KBM-7 (cell line): ENCODE data around the gene LEKR1.
"Not testable (repeated sequence)": the region's sequence is repeated elsewhere in the genome, so short reads cannot be mapped to it uniquely, and the experiment has no call there.

Experiments
- DNase-seq: peaks from one replicate; pipeline ENCODE4 v3.0.0-alpha.2; 2015
- in situ Hi-C: fragments of 300-500 bp; cut with MboI; formaldehyde crosslinking; loops from 2 replicates; pipeline ENCODE4 v1.14.3; 2020; ENCODE audit warnings: low sequenced_read_pairs, low pct_unique_long_range_greater_than_20kb, mixed read lengths

LEKR1 gene

GRCh38 chr3:156831006-156831405 lies 4.9 kb downstream of the LEKR1 start:
- DNase-seq = no peak
- in situ Hi-C loops = no loop called here

DNA sequence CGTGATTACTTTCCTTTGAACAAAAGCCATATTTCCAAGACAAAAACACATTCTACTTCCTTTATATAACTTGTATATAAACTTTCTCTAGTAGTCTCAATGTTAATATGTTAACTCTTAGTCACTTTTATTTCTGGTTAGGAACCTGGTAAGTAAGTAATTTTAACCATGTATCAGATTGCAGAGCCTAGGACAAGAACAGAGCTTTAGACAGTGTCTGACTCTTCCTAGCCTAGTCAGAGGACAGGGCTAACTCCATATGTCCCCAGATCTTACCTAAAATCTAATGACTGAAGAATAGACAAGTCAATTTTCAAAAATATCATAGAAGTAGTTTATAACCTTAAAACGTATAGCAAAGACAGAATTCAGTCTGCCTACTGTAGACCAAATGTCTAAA lies 8.3 kb downstream of the LEKR1 start:
- in situ Hi-C loops = no loop called here
- DNase-seq = no peak

DNA sequence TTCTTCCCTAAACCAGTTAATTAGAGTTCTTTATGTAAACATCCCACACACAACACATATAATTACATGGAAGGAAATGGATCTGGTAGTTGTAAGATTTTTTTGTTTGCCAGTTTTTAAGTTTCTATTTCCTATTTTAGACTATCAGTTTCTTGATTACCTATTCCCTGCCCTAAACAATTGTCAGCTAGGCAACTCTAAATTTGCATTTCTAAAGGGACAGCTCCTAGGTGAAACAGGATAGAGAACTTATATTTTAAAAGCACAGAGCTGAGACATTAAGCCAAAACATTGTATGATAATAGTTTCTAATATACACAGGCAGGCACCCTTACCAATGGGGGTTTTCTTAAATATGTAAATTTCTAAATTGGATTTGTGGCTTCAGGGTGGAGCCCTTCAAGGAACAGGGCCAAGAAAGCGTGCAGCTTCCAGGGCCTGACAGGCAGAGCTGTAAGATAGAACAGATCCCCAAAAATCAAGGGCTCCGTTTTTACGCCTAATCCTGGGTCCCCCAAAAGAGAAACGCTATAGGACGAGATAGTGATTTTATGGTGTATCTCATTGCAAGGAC lies 8.9 kb downstream of the LEKR1 start:
- DNase-seq = no peak

DNA sequence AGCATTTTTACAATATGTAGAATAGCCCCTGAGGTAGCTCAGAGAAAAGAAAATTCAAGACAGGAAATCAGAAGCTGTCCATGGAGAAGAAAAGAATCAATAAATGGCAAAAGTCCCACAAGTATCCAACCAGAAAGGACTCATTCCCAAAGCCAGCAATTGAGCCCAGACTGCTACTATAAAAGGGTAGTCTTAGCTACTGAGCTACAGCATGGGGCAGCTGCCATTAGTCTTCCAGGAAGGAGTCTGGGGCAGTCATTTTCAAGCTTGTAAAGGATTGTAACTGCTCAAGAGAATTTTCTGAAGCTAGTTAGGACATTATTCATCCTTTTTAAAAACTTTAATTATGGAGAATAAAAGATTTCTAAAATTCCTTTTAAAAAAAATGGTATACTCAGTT lies 10.5 kb downstream of the LEKR1 start:
- DNase-seq = no peak
- in situ Hi-C loops = no loop called here

More for the DNA sequence above, 8.9 kb downstream of the LEKR1 start:
- in situ Hi-C loops = no loop called here

DNA sequence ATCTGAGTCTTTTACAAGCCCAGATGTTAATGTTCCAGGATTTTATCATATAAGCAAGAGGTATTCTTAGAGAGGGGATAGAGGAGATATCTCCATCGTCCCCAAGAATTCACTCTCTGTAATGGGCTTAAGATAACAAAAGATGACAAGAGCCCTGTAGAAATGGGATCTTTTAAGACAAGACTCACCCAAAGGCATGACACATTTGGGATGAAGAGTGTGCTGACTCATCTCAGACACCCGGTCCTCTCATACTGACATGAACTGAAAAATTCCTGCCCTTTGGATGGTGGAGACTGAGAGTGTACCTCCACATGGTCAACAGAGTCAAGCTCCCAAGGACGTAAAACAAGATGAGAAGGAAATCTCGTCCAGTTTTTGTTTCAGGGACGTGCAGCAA lies 11.0 kb downstream of the LEKR1 start:
- DNase-seq = no peak
- in situ Hi-C loops = no loop called here

DNA sequence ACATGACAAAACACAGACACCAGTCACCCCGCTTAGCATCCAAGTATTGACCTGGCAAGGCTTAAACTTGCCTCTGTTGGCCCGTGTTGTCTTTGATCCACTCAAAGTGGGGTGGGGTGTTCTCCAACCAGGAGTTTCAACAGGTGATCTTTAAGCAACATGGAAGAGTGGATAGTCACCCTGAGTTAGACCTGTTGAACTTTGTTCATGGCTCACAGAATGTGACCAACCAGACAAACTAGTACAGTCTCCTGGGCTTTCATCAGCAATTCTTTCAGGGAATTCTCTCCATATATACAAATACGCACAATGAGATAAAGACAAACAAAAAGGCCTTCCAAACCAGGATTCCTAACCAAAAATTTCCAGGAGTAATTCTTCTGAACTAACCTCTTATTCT lies 11.9 kb downstream of the LEKR1 start:
- in situ Hi-C loops = no loop called here
- DNase-seq = no peak

DNA sequence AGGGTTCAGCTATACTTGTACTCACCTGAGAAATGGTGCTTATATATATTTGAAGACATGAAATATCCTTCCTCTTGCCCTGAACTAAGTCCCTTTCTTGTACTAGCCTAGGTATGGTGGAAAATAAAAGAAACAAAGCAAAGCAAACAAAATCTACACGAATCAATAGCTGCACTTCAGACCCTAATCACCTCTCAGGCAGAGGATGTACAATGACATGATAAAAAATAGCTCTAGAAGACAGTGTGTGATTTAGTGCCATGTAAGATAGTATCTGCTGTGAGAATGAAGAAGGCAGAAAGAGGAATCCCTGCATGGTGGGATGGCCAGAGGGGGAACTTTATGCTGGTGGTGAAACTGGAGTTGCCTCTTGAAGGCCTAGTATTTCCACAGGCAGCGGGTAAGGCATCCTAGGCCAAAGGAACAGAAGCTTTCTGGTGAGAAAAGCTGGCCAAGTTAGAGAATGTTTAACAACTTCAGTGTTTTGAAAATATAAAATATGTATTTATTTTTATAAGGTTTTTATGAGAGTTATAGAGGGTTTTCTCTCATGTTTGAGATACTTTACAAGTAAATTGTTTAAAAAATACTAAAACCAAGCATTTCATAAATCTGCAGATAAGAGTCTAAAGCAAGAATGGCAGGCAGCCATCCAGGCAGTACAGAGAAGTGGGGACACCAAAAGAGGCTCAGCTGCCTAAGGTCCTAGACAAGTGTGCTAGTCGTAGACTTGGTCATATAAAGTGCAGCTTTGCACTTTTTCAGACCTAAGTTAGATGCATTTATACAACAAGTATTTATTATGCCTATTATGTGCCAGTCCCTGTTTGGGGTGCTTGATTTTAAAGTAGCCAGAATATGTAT lies 14.9 kb downstream of the LEKR1 start:
- in situ Hi-C loops = no loop called here
- no peak for DNase-seq

GRCh38 chr3:156843071-156843808 lies 17.1 kb downstream of the LEKR1 start:
- in situ Hi-C loops = no loop called here
- DNase-seq = no peak

DNA sequence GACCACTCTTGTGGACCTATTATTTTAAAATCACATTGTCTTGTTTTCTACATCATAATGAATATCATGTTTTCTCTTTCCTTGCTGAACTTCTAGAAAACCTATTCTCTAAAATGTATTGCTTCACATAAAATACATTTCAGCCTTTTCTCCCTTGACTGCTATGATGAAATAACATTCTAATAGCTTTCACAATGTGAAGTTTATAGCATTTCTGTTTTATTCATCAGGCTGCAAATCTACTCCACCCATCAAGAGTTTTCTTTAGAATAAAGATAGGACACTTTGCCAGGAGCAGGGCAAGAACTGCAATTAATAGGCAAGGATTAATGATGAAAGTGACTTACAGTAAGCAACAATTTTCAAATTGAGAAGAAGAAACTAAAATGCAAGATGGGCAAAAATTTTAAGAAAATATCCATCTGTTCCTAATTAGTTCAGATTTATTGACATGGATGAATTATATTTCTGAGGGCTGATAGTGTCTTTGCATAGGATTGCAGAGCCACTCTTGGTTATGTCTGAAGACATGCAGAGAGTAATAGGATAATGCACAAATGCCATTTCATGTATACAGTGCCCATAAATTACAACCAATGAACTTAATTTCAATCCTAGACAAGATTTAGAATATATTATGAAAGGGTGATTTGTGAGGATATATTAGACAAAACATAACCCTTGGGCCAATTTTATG lies 21.7 kb downstream of the LEKR1 start:
- no peak for DNase-seq
- in situ Hi-C loops = no loop called here

DNA sequence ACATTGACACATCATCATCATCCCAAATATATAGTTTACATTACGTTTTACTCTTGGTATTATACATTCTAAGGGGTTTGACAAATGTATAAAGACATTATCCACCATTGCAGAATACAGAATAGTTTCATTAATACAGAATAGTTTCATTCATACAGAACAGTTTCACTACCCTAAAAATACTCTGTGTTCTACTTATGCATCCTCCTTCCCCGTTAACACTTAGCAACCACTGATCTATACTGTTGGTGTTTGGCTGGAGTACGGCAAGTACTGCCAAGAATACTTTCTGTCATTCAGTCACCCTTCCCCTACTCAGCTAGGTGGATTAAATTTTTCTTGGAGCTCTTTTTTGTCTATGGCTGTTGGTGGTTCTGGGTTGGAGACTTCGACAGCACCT lies 33.4 kb downstream of the LEKR1 start:
- DNase-seq = no peak
- in situ Hi-C loops = no loop called here

DNA sequence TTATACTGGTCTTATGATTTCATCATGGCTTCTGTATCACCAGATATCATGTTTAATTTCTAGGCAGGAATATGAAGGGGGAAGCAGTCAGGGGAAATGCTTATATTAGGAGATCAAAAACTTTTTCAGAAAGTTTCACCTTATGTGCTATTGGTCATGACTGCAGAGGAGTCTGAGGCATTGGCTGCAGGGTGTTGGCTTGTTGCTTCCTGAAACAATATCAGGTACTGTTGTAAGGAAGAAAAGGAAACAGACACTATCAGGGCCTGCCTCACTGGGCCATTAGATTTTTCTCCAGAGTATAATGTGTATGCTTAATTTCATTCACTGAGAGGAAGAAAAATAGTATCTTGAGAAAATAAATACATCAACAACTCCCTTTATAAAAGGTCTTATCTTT lies 34.7 kb downstream of the LEKR1 start:
- in situ Hi-C loops = no loop called here
- no peak for DNase-seq

DNA sequence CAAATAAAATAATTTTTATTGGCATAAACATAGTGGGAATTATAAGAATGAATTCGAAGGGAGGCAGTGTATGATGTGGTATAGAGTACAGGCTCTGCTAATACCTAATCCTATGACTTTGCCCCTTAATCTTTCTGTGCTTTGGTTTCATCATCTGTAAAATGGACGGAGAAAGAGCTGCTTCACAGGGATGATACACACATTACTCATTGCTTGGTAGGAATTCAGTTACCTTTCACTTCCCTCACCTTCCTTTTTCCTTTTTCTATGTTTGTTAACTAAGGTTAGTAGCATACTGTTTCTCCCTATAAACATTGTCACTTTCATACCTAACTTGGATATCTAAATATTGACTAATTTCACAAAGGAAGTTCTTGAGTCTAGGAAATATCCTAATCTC lies 36.2 kb downstream of the LEKR1 start:
- no peak for DNase-seq
- in situ Hi-C loops = no loop called here

- in situ Hi-C loops = no loop called here
- no peak for DNase-seq
Measured at GRCh38 chr3:156865732-156866131, 39.6 kb downstream of the LEKR1 start.

- DNase-seq = no peak
- in situ Hi-C loops = no loop called here
Measured at GRCh38 chr3:156867174-156867573, 41.0 kb downstream of the LEKR1 start.

GRCh38 chr3:156867920-156868319 lies 41.8 kb downstream of the LEKR1 start:
- in situ Hi-C loops = no loop called here
- DNase-seq = no peak

- in situ Hi-C loops = no loop called here
Measured at GRCh38 chr3:156873906-156874305, 47.8 kb downstream of the LEKR1 start.

DNA sequence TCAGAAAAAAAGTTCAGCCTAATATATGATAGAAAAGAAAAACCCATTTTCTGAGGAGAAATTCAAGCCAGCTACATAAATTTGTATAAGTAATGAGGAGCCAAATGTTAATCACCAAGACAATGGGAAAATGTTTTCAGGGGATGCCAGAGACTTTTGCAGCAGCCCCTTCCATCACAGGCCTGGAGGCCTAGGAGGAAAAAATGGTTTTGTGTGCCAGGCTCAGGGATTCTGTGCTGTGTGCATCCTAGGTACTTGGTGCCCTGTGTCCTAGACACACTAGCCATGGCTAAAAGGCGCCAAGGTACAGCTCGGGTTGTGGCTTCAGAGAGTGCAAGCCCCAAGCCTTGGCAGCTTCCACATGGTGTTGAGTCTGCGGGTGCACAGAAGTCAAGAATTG lies 53.3 kb downstream of the LEKR1 start:
- DNase-seq, in situ Hi-C loops: not testable (repeated sequence)

More at GRCh38 chr3:156873906-156874305, 47.8 kb downstream of the LEKR1 start:
- no peak for DNase-seq

DNA sequence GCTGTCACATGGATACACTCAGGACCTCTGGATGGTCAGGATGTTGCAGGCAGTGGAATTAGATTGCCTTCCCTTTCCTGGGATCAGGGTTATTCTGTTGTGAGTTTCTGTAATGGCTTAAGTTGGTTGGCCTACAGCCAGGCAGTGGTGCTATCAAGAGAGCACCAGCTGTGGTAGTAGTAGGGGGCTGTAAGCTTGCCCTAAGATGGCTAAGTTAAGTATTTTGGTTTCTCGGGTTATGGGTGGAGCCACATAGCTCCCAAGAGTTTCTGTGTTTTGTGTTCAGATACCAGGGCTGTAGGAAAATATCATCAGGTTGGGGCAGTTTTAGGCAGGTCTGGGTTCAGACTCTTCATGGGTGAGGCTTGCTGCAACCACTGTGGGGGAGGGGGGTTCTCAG lies 59.6 kb downstream of the LEKR1 start:
- in situ Hi-C loops = no loop called here
- no peak for DNase-seq

DNA sequence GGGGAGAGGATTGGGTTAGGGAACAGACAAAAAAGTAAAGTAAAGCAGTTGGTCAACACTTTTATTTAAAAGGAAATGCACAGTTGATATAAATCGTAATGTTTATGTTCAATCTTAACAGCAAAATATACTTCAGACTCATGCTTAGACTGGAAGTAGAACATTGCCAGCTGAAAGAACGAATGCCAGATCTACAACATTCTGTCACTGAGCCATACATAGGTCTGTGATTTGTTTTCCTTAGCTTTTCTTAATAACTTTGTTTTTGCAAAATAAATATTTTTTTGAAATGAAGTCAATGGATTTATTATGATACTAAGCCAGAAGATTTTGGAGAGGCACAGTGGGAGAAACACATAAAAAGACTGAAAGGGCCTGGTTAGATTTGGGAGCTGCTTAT lies 62.0 kb downstream of the LEKR1 start:
- DNase-seq = no peak
- in situ Hi-C loops = no loop called here

DNA sequence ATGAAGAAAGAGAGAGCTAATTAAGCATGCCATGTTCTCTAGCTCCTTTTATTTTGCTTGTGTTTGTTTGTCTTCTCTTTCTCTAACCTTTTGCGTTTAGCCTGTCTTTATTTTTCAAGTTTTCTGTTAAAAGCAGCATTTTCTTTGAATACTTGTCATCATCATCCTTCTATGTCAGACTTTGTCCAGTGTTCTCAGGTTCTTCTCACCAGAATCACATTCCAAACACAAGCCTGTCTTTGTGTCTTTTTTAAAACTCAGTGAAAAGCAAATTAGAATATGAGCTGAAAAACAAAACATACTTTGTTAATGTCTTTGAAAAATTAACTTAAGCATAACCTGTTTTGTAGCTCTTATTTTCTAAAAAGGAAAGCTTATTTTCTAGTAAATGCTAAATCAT lies 62.4 kb downstream of the LEKR1 start:
- in situ Hi-C loops = no loop called here
- no peak for DNase-seq
